Adrenal gland (tissue), 5 donors: Measurements from ENCODE around the gene NCOA4.

Experiments
- CTCF ChIP-seq, 6 experiments: fragments of 450-650 bp in 4 of 6; fragments of 200-600 bp in 2 of 6; sonication (generic) in 1 of 6; IDR thresholded peaks; 1 replicate in 5 of 6; 2 replicates in 1 of 6; pipeline versions ENCODE4 v1.5.1 to v1.8.0; 2016 to 2021; ENCODE audit warnings: antibody characterized with exemption in 6 of 6, mild to moderate bottlenecking in 2 of 6, moderate library complexity in 1 of 6
- POLR2A ChIP-seq, 2 donors: fragments of 450-650 bp; IDR thresholded peaks; one replicate each; pipeline ENCODE4 v1.6.1; 2017; ENCODE audit warnings: antibody characterized with exemption in 2 of 2, mild to moderate bottlenecking in 2 of 2, moderate library complexity in 1 of 2
- donor health status: DM: no; HTN: no; CAD: no.

DNA sequence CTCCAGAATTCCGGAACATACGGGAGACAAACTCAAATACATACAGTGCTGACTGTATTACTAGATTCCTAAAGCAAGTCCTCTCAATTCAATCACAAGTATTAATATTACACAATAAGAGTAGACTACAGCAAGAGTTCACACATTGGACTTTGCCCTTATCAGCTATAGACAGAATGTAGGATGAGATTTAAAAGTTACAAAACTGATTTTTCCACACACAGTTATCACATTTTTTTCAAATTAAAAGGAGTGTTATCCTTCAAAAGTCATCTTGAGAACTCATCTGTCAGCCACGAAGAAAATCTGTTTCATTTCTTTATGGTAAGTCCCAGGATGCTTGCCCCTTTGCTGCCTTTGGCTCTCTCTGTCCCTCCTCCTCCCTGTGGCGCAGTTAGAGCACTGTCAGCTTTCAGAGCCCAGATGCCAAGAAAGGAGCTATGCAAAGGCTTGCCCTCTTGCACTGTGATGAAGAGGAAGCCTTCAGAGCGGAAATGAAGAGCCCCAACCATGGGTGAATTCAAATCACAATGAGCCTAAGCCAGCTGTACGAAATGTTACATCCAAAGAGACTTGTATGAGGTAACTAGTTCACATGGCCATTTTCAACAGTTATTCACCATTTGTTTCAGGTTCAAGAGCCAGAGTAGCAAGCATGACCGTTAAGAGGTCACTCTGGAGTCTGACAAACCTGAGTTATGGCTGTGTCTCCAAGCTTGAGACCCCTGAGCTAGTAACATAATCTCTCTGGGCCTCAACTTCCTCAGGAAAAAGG lies 10.7 kb downstream of the NCOA4 start:
- no peak for TF ChIP-seq POLR2A (IDR thresholded peaks at IDR 0.05)
- TF ChIP-seq CTCF (IDR thresholded peaks at IDR 0.05) = no peak
